Right ventricle myocardium superior (tissue), 1 donor: ENCODE data around the gene PARVG. TPM values are rescaled to one million over a fixed set of nuclear protein-coding genes. Genes with fewer than 3 reads are reported as not detected.

Source experiments
- ATAC-seq: fragments of 200-7000 bp; cut with Tn5 transposase; one replicate; pipeline ENCODE4 v1.9.1; 2020; ENCODE audit warnings: mild to moderate bottlenecking; ENCODE audit not compliant: poor library complexity
- DNase-seq: peaks from one replicate; pipeline ENCODE4 v3.0.0-alpha.2; 2020
- intact Hi-C: fragments of 100-400 bp; cut with DNase I; formaldehyde crosslinking; loops from one replicate; pipeline ENCODE4 v1.11.2; 2022
- total RNA-seq: library from RNA; stranded (reverse); fragmentation: NEBNext Ultra II Directional; extraction: Animal tissue kit (Norgen Biotek cat#: 25700); gene quantifications from one replicate; pipeline ENCODE4 v1.2.1, GENCODE V29; 2021
- donor health status: DM: no; HTN: yes; CAD: no; lungs with severe emphysema.

PARVG gene
- total RNA-seq, 1 donor from 2014 or later, result 3.5 TPM

- DNase-seq (no peak), ATAC-seq (no peak)
- intact Hi-C loops, result no loop called here
Measured at GRCh38 chr22:44171561-44171960, 9.2 kb upstream of the PARVG start.

GRCh38 chr22:44172370-44173108 is 8.2 kb upstream of the PARVG start:
- ATAC-seq (peak; percentile 68), DNase-seq (peak; percentile 84)
- intact Hi-C loops, result no loop called here

GRCh38 chr22:44173154-44173553 is 7.6 kb upstream of the PARVG start:
- DNase-seq, result no peak
- intact Hi-C loops, result no loop called here
- no peak for ATAC-seq

- intact Hi-C loops, result no loop called here
- ATAC-seq, result no peak
- no peak for DNase-seq
Measured at GRCh38 chr22:44175676-44176075, 5.0 kb upstream of the PARVG start.

GRCh38 chr22:44179196-44179988 is 1.3 kb upstream of the PARVG start:
- ATAC-seq, result no peak
- intact Hi-C loops, result no loop called here
- DNase-seq, result no peak

GRCh38 chr22:44179989-44180705 is 578 bp upstream of the PARVG start:
- no peak for DNase-seq
- no peak for ATAC-seq
- intact Hi-C loops, result no loop called here

- intact Hi-C loops, result no loop called here
- peak; percentile 75 for ATAC-seq
- peak; percentile 70 for DNase-seq
Measured at GRCh38 chr22:44181033-44181911, 547 bp downstream of the PARVG start.

- DNase-seq, result no peak
Measured at GRCh38 chr22:44181912-44182587, 1.3 kb downstream of the PARVG start.

GRCh38 chr22:44182588-44183286 is 2.0 kb downstream of the PARVG start:
- DNase-seq (peak; percentile 80), ATAC-seq (peak; percentile 76)

More at GRCh38 chr22:44181912-44182587, 1.3 kb downstream of the PARVG start:
- intact Hi-C loops, result no loop called here
- ATAC-seq, result peak; percentile 12

GRCh38 chr22:44183287-44183588 is 2.5 kb downstream of the PARVG start:
- intact Hi-C loops, result no loop called here
- ATAC-seq (no peak), DNase-seq (peak; percentile 13)

More at GRCh38 chr22:44182588-44183286, 2.0 kb downstream of the PARVG start:
- intact Hi-C loops, result no loop called here

- intact Hi-C loops, result no loop called here
- ATAC-seq (no peak), DNase-seq (no peak)
Measured at GRCh38 chr22:44184006-44184405, 3.3 kb downstream of the PARVG start.

GRCh38 chr22:44185237-44186120 is 4.8 kb downstream of the PARVG start:
- DNase-seq, result no peak
- intact Hi-C loops, result no loop called here
- ATAC-seq, result no peak

GRCh38 chr22:44186121-44186510 is 5.4 kb downstream of the PARVG start:
- intact Hi-C loops, result no loop called here
- DNase-seq, result no peak
- no peak for ATAC-seq

- DNase-seq, result no peak
- intact Hi-C loops, result no loop called here
- ATAC-seq, result no peak
Measured at GRCh38 chr22:44186737-44187136, 6.0 kb downstream of the PARVG start.

- intact Hi-C loops, result no loop called here
- ATAC-seq (no peak), DNase-seq (no peak)
Measured at GRCh38 chr22:44187652-44188230, 7.0 kb downstream of the PARVG start.

- DNase-seq (no peak), ATAC-seq (no peak)
- intact Hi-C loops, result no loop called here
Measured at GRCh38 chr22:44188316-44188715, 7.6 kb downstream of the PARVG start.
